HK-2 (cell line): ENCODE results near the gene IKZF2.

ENCODE experiments used
- DNase-seq: peaks from one replicate; pipeline ENCODE4 v3.0.0-alpha.2; 2018; ENCODE audit not compliant: unreplicated experiment

The IKZF2 gene

DNA sequence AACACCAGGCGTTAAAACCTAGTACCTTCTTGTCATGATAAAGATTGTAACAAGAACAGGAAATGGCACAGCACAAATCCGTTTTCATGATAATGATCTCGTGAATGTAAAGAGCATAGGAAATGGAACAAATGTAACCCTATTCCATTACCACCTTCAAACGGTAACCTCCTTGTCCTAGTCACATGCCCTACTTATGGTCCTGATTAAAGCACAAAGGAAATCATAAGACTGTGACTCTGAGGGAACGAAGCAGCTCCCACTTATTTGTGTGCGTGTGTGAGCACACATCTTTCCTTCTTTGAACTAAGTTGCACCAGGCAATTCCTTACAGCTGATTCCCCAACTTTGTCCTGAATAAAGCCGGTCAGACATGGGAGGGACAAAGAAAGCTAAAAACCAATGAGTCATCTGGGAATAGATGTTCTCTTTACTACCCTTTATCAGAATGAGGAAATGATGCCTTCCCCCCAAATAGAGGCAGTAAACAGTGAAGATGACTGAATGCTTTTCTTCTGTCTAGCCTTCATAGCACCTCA, 192.6 kb downstream of the IKZF2 start:
- DNase-seq, result no peak

DNA sequence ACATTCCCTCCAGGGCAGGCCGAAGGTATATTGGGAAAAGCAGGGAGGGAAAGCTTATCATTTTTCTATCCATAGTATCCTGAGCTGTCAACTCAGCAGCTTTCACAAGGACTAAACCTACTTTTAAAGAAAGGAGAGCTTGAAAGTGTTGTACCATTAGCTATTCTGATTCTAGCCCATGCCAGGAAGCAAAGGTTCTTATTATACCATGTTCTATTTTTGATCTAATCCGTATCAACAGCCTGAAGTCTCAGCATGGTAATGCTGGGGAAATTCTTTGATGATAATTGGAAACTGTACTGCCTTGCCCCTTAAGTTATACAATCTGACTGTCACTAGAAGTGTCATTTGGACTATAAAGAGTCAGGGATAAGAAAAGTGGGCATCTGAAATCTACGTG, 193.3 kb downstream of the IKZF2 start:
- no peak for DNase-seq

DNA sequence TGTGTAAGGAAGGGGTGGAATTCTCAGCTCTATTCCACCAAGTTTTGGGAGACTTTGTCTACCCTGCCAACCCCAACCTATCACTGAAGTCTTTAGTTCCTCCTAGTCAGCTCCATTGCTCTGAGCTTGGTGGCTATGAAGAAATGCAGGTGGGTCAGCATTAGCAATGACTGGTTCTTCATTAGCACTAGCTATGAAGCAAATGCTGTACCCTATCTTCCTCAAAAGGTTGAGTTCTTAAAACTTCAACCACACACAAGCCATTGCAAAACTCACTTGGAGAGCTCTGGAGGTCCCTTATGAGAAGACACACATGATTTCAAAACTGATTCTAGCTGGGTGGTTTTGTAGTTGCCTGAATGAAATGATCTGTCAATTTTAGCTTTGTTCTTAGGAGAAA, 193.8 kb downstream of the IKZF2 start:
- DNase-seq, result no peak

DNA sequence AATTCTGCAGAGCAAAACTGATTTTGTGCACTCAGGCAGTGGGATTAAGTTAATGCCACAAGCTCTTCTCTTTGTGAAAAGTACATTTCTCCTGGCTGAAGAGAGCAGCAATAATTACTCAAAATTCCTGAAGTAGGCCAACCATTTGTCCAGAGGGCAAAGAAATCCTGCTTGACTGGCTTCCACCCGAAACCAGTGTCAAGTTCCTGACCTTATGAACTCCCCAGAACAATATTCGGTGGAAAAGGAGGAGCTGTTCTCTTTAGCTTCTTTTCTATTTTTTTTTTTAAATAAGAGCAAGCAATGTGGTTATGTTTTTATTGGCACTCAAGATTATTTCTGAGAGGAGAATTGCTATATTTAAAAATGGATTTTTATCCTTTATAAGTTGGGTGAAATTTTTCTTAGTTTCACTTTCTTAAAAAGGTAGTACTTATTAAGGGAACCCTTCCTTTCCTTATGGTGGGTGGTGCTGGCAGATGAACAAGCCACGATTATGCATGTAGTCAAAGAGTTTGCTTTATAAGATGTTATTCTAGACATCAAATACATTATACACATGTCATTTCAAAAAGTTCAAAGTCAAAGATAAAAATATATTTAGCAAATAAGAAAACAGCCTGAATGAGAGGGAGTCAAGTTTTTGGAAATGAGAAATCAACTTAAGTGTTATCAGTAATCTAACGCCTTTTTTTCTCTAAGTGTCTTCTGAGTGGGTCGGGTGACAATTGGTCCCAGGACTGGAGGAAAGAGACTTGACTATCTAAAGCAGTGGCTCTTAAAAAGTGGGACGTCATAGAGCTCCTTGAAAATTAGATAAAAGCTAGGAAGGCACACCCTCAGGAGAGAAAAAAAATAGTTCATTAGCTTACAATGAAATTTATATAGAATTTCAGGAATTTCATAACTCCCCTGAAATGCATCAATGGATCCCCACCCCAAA, 194.5 kb downstream of the IKZF2 start:
- no peak for DNase-seq

DNA sequence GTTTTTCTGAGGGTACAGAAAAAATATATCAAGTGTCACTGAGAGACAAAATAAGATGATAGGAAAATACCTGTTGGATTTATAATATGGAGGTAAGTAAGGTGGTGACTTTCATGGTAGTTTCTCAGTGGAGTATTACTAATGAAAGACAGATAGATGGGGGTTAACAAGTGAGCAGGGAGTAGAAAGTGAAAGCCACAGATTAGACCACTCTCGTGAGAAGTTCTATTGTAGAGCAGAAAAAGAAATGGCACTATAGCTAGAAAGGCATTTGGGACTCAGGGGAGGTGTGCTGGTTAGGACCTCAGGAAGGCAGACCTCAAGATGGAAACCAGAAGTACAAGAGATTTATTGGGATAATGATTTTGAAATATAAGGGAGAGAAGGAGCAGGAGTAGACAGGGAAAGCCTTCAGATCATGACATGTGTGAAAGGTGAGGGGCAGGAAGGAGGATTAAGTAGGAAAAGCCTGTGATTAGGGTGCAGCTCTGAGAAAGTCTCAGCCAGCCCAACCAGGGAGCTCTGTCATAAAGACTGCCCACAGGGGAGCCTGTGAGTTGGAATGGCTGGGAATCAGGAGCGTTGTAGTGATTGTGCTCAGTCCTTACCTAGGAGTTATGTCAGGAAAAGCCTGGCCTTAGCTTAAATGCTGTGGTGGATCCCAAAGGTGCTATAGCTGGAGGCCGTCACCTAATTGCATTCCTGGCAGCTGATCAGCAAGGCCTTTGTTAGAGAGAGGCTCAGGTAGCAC, 198.1 kb downstream of the IKZF2 start:
- DNase-seq, result no peak

DNA sequence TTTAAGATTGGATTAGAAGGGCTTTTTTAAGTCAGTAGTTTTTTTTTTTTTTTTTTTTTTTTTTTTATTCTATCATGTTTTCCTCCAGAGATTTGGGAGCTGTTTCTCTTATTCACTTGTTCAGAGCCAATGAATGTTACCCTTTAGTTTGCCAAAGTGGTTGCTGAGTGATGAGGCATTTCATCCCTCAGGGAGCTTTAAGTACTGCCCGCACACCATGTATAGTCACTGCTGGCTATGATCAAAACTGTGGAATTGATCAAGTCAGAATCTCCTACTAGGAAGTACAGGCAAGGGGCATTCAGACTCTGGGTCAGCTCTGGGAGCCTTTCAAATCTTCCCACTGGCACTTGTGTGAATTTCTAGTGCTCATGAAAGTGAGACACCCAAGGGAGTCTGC, 201.6 kb downstream of the IKZF2 start:
- DNase-seq, result no peak
